Spinal cord (tissue), 10 donors: ENCODE measurements around the gene MGAT5B. TPM values are rescaled to one million over a fixed set of nuclear protein-coding genes. Genes with fewer than 3 reads are reported as not detected.

ENCODE experiments used
- DNase-seq, 6 donors: peaks; one replicate each; pipeline versions ENCODE4 v3.0.0 to v3.0.0-alpha.2; 2013 to 2015; ENCODE audit warnings: low spot score in 6 of 6, low read depth in 4 of 6
- H3K27ac ChIP-seq: one replicate; pipeline ENCODE4 v1.5.1; 2013; ENCODE audit warnings: low read depth, low read length, control low read depth
- H3K27me3 ChIP-seq: one replicate; pipeline ENCODE4 v1.6.1; 2013; ENCODE audit warnings: low read length; ENCODE audit not compliant: control insufficient read depth, insufficient read depth
- H3K36me3 ChIP-seq: one replicate; pipeline ENCODE4 v1.6.1; 2013; ENCODE audit warnings: low read length; ENCODE audit not compliant: control insufficient read depth, insufficient read depth
- H3K4me1 ChIP-seq: one replicate; pipeline ENCODE4 v1.6.1; 2013; ENCODE audit warnings: low read length; ENCODE audit not compliant: control insufficient read depth, insufficient read depth
- H3K4me3 ChIP-seq: one replicate; pipeline ENCODE4 v1.5.1; 2013; ENCODE audit warnings: low read depth, low read length, control low read depth
- H3K9me3 ChIP-seq: one replicate; pipeline ENCODE4 v1.6.1; 2013; ENCODE audit warnings: low read length; ENCODE audit not compliant: control insufficient read depth, insufficient read depth
- WGBS: methylation state at CpG from one replicate; pipeline ENCODE4 v1.1.5; 2013; ENCODE audit warnings: missing lambda C conversion rate; ENCODE audit not compliant: insufficient coverage; 5-methylcytosine and 5-hydroxymethylcytosine counted together
- polyA plus RNA-seq, 2 donors: library from polyadenylated mRNA; unstranded; fragments of 120-200 nt; gene quantifications; one replicate each; pipeline ENCODE4 v1.2.1, GENCODE V29; 2013; ENCODE audit not compliant: insufficient read length in 2 of 2
- total RNA-seq, 2 donors: library from RNA; depleted of rRNA in 1 of 2; stranded (reverse); fragments of 120-200 nt in 1 of 2; fragments of >200 nt in 1 of 2; gene quantifications; one replicate each; pipeline versions ENCODE4 v1.2.3 to v1.2.4, GENCODE V29; 2013 to 2014
- donor health status: healthy.

Gene MGAT5B
- total and polyA plus RNA-seq, 4 donors: 6.9 to 80.5 (median 41.6) TPM

DNA sequence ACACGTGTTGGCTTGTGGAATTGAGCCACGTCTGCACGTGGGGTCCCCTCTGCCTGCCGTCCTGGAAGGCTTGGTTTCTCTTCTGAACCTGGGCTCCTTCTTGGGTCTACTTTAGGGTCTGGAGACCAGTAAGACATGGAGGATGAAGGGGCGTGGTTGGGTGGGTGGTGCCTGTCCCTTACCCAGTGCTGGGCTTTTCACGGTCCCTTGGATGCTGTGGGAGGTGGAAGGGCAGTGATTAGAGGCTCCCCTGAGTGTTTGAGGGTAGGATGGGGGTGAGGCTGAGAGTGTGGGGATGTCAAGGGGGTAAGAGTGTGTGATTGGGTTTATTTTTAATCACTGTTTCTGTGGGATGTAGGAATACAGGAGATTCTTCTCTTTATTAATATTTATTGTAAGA lies 38.3 kb downstream of the MGAT5B start:
- H3K27ac ChIP-seq: no peak overlapping the region
- 68% methylated on average over 6 of the region's 6 CpGs for WGBS
- no peaks in the 10 kb centered on the region for H3K27me3 ChIP-seq
- H3K36me3 ChIP-seq: peaks cover 68% of the 10 kb centered on the region
- no peaks in the 10 kb centered on the region for H3K9me3 ChIP-seq
- no peak overlapping the region for H3K4me3 ChIP-seq
- DNase-seq: no peak
- peaks cover 34% of the 10 kb centered on the region for H3K4me1 ChIP-seq

GRCh38 chr17:76907352-76907751 lies 39.1 kb downstream of the MGAT5B start:
- no peak for DNase-seq
- H3K27ac ChIP-seq: no peak overlapping the region
- H3K4me1 ChIP-seq: peaks cover 34% of the 10 kb centered on the region
- peaks cover 67% of the 10 kb centered on the region for H3K36me3 ChIP-seq
- H3K9me3 ChIP-seq: no peaks in the 10 kb centered on the region
- 83% methylated on average over 2 of the region's 3 CpGs for WGBS
- no peaks in the 10 kb centered on the region for H3K27me3 ChIP-seq
- no peak overlapping the region for H3K4me3 ChIP-seq

DNA sequence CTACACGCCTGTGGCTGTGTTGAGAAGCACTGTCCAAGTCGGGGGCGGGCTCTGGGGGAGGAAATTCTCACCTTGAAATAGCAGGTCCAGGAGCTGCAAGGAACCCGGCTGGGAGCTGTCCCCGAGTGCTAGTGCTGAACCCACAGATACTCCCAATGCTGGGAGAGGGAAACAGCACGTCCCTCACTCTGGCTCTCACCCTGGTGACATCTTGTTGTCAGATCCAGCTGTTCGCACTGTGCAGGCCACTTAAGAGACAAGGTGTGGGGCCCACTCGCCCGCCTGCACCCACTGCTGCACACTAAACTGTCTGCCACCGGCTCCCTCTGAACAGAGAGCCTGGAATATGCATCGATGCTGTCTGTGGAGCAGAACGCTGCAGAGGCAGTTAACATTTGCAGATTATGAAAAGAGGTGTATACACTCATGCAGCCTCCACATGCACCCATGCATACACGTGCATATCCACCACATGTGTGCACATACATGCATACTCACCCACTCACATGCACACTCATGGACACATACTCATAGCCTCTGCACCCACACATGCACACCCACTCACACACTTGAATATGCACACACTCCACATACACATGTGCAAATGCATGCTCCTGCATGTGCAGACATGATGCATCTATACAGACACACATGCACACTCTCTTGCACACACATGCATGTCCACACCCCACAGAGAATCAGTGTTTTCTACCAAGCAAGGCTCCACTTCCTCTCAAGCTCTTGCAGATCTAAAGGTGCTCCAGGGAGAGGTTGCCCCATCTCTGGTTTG lies 42.0 kb downstream of the MGAT5B start:
- WGBS: 34% methylated on average over 12 of the region's 13 CpGs
- Histone ChIP-seq H3K27me3 (no peaks in the 10 kb centered on the region), H3K36me3 (peaks cover 65% of the 10 kb centered on the region), H3K4me1 (peaks cover 40% of the 10 kb centered on the region), H3K9me3 (no peaks in the 10 kb centered on the region), H3K4me3 (no peak overlapping the region), H3K27ac (no peak overlapping the region)
- peak in 1 of 6 donors; percentile 59 for DNase-seq

DNA sequence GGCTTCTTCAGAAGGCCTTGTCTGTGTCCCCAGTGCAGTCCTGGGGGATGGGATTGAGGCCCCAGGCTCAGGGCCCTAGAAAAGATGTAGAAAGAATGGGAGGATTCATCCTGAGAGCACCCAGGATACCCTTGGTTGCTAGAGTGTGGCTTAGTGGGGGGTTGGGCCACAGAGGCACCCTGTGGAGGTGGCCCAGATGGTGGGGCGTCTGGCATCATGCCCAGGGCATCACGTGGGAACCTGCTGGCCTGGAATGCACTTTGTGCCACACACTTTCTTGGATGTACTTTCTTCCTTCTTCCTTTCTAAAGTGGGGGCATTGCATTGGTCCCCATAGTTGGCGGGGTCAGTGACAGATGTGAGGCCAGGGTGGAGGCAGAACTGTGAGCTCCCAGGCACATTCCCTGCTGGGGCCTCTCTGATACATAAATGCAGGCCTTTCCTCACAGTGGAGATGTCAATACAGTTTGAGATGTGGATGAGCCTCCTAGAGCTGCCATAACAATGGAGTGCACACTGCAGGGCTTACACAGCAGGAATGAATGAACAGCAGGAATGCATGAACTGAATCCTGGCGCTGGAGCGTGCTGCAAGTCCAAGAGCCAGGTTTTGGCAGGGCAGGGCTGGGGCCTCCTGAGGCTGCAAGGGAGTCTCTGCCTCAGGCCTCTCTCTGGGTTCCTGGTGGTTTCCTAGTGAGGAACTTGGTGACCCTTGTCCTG lies 43.3 kb downstream of the MGAT5B start:
- Histone ChIP-seq H3K9me3 (no peaks in the 10 kb centered on the region), H3K4me3 (no peak overlapping the region), H3K4me1 (peaks cover 40% of the 10 kb centered on the region), H3K27ac (no peak overlapping the region), H3K27me3 (no peaks in the 10 kb centered on the region), H3K36me3 (peaks cover 65% of the 10 kb centered on the region)
- peak in 2 of 6 donors; percentile 37 to 55 for DNase-seq
- whole genome bisulfite sequencing: 61% methylated on average over 5 of the region's 5 CpGs

GRCh38 chr17:76912421-76913164 lies 44.4 kb downstream of the MGAT5B start:
- H3K36me3 ChIP-seq: peaks cover 60% of the 10 kb centered on the region
- peak in 1 of 6 donors; percentile 94 for DNase-seq
- no peaks in the 10 kb centered on the region for H3K27me3 ChIP-seq
- peaks cover 41% of the 10 kb centered on the region for H3K4me1 ChIP-seq
- no peak overlapping the region for H3K4me3 ChIP-seq
- no peaks in the 10 kb centered on the region for H3K9me3 ChIP-seq
- 64% methylated on average over 25 of the region's 28 CpGs for WGBS
- H3K27ac ChIP-seq: no peak overlapping the region

DNA sequence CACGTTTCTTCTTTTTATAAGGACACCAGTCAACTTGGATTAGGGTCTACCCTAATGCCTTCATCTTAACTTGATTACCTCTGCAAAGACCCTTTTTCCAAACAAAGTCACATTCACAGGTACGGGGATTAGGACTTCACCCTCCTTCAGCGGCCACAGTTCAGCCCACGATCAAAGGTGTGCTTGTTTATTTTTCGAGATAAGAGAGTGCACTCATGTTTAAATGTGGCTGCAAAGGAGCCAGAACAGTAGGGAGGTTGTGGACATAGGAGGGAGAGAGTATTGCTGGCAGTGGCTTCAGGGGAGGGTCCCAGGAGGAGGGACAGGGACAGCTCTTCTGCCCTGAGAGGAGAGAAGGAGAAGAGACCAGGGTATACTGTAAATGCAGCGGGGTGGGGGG lies 46.7 kb downstream of the MGAT5B start:
- DNase-seq: no peak
- H3K27ac ChIP-seq: no peak overlapping the region
- 97% methylated on average over 6 of the region's 6 CpGs for WGBS

GRCh38 chr17:76915840-76916510 lies 47.8 kb downstream of the MGAT5B start:
- Histone ChIP-seq H3K27me3 (no peaks in the 10 kb centered on the region), H3K27ac (no peak overlapping the region), H3K4me3 (no peak overlapping the region), H3K4me1 (peaks cover 43% of the 10 kb centered on the region), H3K36me3 (peaks cover 58% of the 10 kb centered on the region), H3K9me3 (no peaks in the 10 kb centered on the region)
- no peak for DNase-seq
- 92% methylated on average over 26 of the region's 28 CpGs for WGBS

More for the DNA sequence above, 46.7 kb downstream of the MGAT5B start:
- H3K27me3 ChIP-seq: no peaks in the 10 kb centered on the region
- no peaks in the 10 kb centered on the region for H3K9me3 ChIP-seq
- peaks cover 64% of the 10 kb centered on the region for H3K36me3 ChIP-seq
- H3K4me3 ChIP-seq: no peak overlapping the region
- H3K4me1 ChIP-seq: peaks cover 51% of the 10 kb centered on the region

GRCh38 chr17:76917829-76918228 lies 49.6 kb downstream of the MGAT5B start:
- WGBS: 74% methylated on average over 15 of the region's 15 CpGs
- peak in 1 of 6 donors; percentile 25 for DNase-seq
- no peak overlapping the region for H3K27ac ChIP-seq

DNA sequence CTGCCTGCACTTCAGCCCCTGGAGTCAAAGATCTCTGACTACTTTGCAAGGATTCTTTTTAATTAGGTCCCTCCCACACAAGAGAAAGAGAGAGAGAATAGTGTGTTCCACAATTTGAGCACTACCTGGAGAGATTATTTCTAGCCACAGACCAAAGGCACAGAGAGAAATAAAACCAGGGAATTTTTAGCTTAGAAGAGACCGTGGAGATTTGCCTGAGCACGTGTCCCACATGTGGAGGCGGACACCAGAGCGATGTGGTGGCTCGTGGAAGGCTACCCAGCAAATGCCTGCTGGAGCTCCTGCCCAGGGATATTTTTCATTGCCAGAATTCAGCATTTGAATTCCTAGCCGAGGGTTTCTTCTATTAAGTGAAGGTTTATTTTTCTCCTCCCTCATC lies 50.6 kb downstream of the MGAT5B start:
- H3K36me3 ChIP-seq: peaks cover 51% of the 10 kb centered on the region
- H3K9me3 ChIP-seq: no peaks in the 10 kb centered on the region
- H3K27ac ChIP-seq: no peak overlapping the region
- no peaks in the 10 kb centered on the region for H3K27me3 ChIP-seq
- DNase-seq: peak in 1 of 6 donors; percentile 67
- 43% methylated on average over 5 of the region's 6 CpGs for WGBS
- H3K4me3 ChIP-seq: no peak overlapping the region
- H3K4me1 ChIP-seq: peaks cover 26% of the 10 kb centered on the region

More at GRCh38 chr17:76917829-76918228, 49.6 kb downstream of the MGAT5B start:
- peaks cover 28% of the 10 kb centered on the region for H3K4me1 ChIP-seq
- peaks cover 52% of the 10 kb centered on the region for H3K36me3 ChIP-seq
- H3K4me3 ChIP-seq: no peak overlapping the region
- H3K27me3 ChIP-seq: no peaks in the 10 kb centered on the region
- H3K9me3 ChIP-seq: no peaks in the 10 kb centered on the region
